Activated CD4-positive, alpha-beta T cell treated with anti-CD3 and anti-CD28 coated beads for 24 hours (primary cell): ENCODE measurements around the gene TSPYL6.
"Not testable (repeated sequence)": the region's sequence is repeated elsewhere in the genome, so short reads cannot be mapped to it uniquely, and the experiment has no call there.

Experiments
- DNase-seq, 2 donors: peaks; one replicate each; pipeline ENCODE4 v3.0.0-alpha.2; 2020; ENCODE audit warnings: low read depth in 2 of 2

The TSPYL6 gene

DNA sequence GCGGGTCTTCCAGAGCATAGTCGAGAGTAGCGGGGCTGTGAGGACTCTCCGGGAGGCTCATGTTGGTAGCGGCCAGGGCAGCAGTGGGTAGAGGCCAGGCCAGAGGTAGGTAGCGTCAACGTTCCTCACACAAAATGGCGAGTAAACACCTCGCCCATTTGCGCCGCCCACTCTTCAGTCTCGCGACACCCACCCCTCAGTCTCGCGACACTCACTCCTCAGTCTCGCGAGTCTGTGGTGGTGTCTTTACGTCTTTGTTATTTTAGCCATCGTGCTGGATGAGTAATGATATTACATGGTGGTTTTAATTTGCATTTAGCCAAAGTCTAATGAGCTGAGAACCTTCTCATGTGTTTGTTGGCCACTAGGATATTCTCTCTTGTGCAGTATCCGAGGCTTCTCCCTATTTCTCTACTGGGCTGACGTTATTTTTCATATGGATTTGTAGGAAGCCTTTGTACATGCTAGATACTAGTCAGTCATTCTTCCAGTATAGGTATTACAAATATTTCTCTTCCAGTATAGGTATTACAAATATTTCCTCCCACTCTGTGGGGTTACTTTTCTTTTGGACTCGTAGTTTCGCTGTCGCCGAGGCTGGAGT lies at the start of gene TSPYL6:
TSPYL6 (minus strand) TSS at position 139 of the 604 bp plus-strand sequence; CDS start at position 61, 78 bp downstream.
- DNase-seq = no peak

GRCh38 chr2:54303631-54304030 lies 47.6 kb upstream of the TSPYL6 start:
- no peak for DNase-seq

DNA sequence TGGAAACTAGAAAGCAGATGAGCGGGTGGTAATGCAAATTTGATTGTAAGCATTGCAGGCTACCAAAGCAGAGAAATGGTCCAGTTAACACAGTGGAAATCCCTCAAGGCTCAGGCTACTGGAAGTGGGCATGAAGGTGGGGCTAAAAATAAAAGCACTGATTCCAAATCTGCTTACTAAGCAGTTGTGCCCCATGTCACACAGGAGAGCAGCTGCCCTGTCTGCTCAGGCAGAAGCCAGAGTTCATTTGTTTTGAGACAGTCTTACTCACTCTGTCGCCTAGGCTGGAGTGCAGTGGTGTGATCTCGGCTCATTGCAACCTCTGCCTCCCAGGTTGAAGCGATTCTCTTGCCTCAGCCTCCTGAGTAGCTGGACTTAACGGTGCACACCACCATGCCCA lies 42.5 kb upstream of the TSPYL6 start:
- DNase-seq = no peak

GRCh38 chr2:54295911-54296310 lies 39.9 kb upstream of the TSPYL6 start:
- DNase-seq = no peak

DNA sequence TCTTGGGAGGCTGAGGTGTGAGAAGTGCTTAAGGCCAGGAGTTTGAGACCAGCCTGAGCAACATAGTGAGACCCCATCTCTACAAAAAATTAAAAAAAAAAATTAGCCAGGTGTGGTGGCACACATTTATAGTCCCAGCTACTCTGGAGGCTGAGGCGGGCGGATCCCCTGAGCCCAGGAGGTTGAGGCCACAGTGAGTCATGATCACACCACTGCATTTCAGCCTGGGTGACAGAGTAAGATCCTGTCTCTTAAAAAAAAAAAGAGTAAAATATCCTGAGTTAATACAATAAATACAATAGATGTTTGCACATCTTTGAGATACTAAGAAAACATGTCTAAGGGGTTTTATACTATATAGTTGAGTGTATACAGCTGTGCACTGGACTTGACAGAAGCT lies 38.6 kb upstream of the TSPYL6 start:
- DNase-seq = not testable (repeated sequence)

DNA sequence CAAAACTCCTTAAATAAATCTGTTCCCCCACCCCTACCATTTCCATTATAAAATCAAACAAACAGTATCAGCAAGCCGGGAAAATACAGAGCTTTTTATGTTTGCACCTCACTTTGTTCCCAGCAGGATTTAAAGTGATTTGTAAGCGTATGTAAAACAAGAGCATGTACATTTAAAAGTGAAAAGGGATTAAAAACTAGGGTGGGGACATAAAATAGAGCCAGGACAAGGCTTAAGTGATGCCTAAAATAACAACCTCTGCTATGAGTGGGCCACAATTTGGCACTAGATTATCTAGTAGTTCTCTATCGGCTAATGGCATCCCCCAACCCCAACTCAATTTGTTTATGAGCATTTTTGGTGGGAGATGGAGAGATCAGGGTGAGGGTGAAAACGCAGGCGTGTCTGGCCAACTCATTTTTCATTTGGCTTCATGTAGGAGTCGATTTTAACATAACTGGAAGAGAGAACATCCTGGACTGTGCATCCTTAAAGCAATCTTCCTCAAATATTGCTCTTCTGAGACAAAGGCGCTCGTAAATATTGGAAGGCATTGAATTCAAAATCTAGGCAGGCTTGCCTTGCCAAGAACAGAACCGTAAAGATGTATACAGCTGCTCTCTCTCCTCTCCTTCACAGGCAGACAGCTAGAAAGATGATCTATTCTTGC lies 34.5 kb upstream of the TSPYL6 start:
- no peak for DNase-seq

DNA sequence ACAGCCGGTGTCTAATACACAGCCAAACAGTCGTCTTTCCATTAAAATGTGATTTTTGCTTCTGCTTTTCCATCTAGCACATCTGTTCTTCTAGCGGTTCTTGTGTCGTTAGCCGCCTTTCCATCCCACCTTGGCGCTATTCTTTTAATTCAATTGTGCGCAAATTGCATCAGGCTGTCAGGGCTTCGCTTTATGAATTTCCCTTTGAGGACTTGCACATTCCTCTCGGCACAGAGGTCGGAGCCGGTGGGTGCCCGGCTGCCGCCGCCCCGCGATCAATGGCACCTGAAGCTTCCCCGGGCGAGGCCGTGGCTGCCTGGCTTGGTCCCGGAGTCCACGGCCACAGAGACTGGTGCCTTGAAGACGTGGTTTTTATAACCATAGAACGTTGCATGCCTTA lies 33.9 kb upstream of the TSPYL6 start:
- DNase-seq = no peak

- no peak for DNase-seq
These were observed 31.5 kb upstream of the TSPYL6 start for GRCh38 chr2:54287532-54287931.

GRCh38 chr2:54285451-54285850 lies 29.4 kb upstream of the TSPYL6 start:
- DNase-seq = no peak

DNA sequence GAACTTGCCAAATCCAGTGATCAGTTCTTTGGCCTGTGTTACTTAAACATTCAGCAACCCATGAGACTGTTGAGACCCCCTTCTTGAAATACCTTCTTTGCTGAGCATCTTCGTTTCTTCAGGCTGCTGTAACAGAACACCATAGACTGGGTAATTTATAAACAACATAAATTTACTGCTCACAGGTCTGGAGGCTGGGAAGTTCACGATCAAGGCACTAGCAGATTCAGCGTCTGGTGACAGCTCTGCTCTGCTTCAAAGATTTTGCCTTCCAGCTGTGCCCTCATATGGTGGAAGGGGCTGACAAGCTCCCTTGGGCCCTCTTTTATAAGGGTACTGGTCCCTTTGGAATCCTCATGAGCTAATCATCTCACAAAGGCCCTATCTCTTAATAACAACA lies 28.8 kb upstream of the TSPYL6 start:
- DNase-seq = no peak

- no peak for DNase-seq
These were observed 23.4 kb upstream of the TSPYL6 start for GRCh38 chr2:54279385-54279784.

- DNase-seq = no peak
These were observed 19.5 kb upstream of the TSPYL6 start for GRCh38 chr2:54275541-54275940.

- no peak for DNase-seq
These were observed 18.8 kb upstream of the TSPYL6 start for GRCh38 chr2:54274781-54275242.

DNA sequence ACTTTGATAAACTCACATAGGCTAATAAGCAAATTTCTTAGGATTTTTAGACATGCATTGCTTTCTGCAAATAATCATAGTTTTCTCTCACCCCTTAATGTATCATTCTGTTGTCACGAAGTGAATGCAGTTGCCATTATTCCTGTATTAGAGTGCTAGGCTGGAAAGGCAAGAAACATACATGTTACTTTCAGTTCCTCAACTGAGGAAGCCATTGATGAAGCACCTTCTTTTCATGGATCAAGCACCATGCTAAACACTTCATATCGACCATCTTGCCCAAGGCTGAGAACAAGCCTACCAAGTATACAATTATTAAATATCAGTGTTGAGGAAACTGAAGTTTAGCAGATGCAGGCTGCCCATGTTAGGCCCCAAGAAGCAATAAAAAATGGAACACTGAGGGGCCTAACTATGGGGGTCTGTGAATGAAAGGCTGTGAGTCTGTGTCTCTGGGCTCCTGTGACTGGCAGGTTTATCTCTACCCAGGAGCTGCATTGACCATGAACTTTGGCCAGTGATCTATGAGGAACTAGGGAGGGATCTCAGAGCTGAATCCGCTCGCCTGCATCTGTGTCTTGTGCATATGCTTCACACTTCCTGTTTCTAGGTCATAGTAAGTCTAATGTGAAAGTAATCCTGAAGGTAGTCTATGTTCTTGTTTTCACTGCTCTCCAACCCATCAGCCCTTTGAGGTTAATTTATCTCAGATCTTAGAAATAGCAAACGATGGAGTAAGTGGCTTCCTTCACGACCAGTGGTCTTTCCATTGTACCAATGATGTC lies 16.0 kb upstream of the TSPYL6 start:
- no peak for DNase-seq

DNA sequence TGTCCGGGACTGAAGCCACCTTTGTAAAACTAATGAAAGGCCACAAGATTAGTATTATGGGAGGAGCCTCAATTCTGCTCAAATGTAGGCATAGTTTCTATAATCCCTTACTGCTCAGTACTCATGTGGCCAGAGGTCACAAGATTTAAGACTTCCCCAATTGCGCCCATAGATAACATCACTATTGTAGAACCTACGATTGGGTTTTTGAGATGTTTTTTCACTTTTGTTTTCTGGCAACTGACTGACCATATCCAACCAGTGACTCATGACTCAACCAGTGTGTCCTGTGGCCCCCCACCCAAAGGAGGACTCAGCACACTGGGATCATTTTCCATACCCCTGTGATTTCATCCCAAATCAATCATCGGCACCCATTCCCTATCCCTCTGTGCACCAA lies 15.2 kb upstream of the TSPYL6 start:
- DNase-seq = no peak

- DNase-seq = no peak
These were observed 11.5 kb upstream of the TSPYL6 start for GRCh38 chr2:54267577-54267976.

- not testable (repeated sequence) for DNase-seq
These were observed 9.1 kb upstream of the TSPYL6 start for GRCh38 chr2:54265081-54265480.

- no peak for DNase-seq
These were observed 6.2 kb upstream of the TSPYL6 start for GRCh38 chr2:54262015-54262765.

DNA sequence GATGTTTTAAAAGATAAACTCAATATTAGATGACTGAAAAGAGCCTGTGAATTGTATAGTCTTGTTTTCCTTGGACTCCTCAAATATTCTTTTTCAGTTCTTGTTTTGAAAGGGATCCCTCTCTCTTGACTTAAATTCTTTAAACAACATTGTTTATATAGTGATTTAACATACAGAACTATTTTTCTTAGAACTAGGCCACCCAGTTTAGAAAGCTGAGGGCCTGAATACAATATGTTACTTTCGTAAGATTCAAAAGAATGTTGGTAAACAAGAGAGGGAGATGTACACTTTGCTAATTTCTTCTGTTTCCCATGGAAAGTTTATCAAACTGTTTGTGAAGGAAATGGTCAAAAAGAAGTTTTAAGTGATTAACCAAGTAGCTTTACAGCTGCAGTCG lies 5.5 kb upstream of the TSPYL6 start:
- DNase-seq = no peak

GRCh38 chr2:54260241-54260595 lies 4.2 kb upstream of the TSPYL6 start:
- DNase-seq = no peak

DNA sequence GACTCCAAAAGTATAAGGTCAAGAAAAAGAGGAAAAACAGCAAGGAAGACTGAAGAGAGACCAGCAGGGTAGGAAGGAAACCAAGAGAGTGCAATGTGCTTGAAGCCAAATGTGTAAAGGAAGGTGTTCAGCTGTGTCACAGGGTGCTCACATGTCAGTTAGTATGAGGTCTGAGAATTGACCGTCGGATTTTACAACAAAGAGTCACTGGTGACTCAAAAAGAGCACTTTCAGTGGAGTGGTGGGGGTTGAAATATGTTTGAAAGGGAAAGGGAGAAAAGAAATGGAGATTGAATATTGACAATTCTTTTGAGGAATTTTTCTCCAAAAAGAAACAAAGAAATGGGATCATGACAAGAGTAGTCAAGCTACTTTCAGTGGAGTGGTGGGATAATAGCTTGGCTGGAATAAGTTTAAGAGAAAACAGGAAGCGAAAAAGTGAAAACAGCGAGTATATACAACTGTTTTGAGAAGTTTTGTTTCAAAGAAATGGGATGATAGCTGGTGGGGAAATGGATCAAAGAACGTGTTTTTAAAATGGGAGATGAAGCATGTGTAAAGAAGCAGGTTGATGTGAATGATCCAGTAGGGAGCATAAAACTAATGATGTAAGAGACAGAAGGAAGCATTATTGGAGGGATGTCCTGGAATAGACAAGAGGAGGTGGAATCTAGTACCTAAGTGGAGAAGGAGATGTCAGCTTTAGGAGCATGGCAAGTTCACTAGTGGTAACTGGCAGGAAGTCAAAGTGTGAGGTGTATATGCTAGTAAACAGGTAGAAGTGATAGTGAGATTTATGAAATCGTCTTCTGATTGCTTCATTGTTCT lies 3.6 kb upstream of the TSPYL6 start:
- DNase-seq = no peak
